ENCODE measurements around the gene SCAF4.

Gene SCAF4

DNA sequence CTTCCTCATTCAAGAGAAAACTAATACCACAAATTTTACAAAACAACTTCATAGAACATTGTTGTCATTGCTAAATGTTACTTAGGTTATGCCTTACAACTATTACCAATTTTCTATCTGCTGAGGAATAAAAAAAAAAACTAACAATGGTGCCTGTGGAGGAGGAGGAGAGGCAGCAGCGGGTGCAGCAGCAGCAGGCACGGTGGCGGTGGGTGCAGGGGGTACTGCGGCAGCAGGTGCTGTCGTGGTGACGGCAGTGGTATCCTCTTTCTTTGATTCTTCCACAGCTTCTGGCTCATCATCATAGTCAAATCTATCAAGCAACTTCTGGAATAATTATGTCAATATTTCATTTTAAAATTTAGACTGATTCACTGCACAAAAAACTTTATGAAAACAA, 35.5 kb downstream of the SCAF4 start:
- H3K9me3 ChIP-seq (ENCODE audit: insufficient read depth, low read depth, low read length) = no peaks in the 10 kb centered on the region
- no peaks in the 10 kb centered on the region for H3K9me2 ChIP-seq (replicated peaks; ENCODE audit: low read depth, low read length)
- no peak for TF ChIP-seq EZH2phosphoT487 (IDR thresholded peaks at IDR 0.05; ENCODE audit: borderline replicate concordance)
- TF ChIP-seq, protein P1, sequence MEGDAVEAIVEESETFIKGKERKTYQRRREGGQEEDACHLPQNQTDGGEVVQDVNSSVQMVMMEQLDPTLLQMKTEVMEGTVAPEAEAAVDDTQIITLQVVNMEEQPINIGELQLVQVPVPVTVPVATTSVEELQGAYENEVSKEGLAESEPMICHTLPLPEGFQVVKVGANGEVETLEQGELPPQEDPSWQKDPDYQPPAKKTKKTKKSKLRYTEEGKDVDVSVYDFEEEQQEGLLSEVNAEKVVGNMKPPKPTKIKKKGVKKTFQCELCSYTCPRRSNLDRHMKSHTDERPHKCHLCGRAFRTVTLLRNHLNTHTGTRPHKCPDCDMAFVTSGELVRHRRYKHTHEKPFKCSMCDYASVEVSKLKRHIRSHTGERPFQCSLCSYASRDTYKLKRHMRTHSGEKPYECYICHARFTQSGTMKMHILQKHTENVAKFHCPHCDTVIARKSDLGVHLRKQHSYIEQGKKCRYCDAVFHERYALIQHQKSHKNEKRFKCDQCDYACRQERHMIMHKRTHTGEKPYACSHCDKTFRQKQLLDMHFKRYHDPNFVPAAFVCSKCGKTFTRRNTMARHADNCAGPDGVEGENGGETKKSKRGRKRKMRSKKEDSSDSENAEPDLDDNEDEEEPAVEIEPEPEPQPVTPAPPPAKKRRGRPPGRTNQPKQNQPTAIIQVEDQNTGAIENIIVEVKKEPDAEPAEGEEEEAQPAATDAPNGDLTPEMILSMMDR (conservative IDR thresholded peaks at IDR 0.05; ENCODE audit: low read length) = no peak
- no peak overlapping the region for H2AFZ ChIP-seq (ENCODE audit: low read length)
- no peak overlapping the region for H3K9ac ChIP-seq (ENCODE audit: low read depth, low read length, poor library complexity, severe bottlenecking)
- H3K36me3 ChIP-seq (ENCODE audit: insufficient read depth, low read length) = peaks cover 97% of the 10 kb centered on the region
- H4K20me1 ChIP-seq (ENCODE audit: insufficient read depth, low read length, poor library complexity, severe bottlenecking) = peaks cover 3% of the 10 kb centered on the region
- H3F3A ChIP-seq (ENCODE audit: low read depth) = no peaks in the 10 kb centered on the region
- H3K79me2 ChIP-seq (ENCODE audit: insufficient read depth, low read length) = no peaks in the 10 kb centered on the region
- no peaks in the 10 kb centered on the region for H3K4me1 ChIP-seq (ENCODE audit: insufficient read depth, low read length, poor library complexity, severe bottlenecking)
- no peak overlapping the region for H3K4me2 ChIP-seq (ENCODE audit: low read depth, low read length, poor library complexity, severe bottlenecking)
- no peaks in the 10 kb centered on the region for H3K27me3 ChIP-seq (ENCODE audit: insufficient read depth, low read length, poor library complexity, severe bottlenecking)
- H3K4me3 ChIP-seq (ENCODE audit: low read length, poor library complexity, severe bottlenecking) = no peak overlapping the region

DNA sequence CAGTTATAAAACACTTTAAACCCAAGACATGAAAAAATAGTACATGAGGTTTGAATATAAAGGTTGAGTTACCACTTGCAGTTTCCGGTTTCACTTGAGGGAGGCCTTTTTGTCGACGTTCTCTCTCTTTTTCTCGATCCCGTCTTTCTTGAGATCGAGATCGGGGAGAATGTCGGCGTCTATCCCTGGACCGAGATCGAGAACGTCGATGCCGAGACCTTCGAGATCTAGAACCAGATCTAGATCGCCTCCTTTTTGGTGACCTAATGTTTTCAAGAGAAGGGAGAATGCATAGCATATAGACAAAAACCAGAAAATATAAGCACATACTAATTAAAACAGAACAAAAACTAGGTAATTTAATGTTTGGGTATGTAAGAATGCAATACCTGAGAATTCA, 38.7 kb downstream of the SCAF4 start:
- TF ChIP-seq EZH2phosphoT487 (IDR thresholded peaks at IDR 0.05; ENCODE audit: borderline replicate concordance) = no peak
- TF ChIP-seq, protein P1 (conservative IDR thresholded peaks at IDR 0.05; ENCODE audit: low read length) = no peak
- Histone ChIP-seq H3K9ac (ENCODE audit: low read depth, low read length, poor library complexity, severe bottlenecking) (no peak overlapping the region), H3K4me1 (ENCODE audit: insufficient read depth, low read length, poor library complexity, severe bottlenecking) (no peaks in the 10 kb centered on the region), H3K4me3 (ENCODE audit: low read length, poor library complexity, severe bottlenecking) (no peak overlapping the region), H3K36me3 (ENCODE audit: insufficient read depth, low read length) (peaks cover 97% of the 10 kb centered on the region), H3K79me2 (ENCODE audit: insufficient read depth, low read length) (no peaks in the 10 kb centered on the region), H3K4me2 (ENCODE audit: low read depth, low read length, poor library complexity, severe bottlenecking) (no peak overlapping the region), H3F3A (ENCODE audit: low read depth) (0 out of 2 replicates have a peak, but pooled peaks cover 4% of the 10 kb centered on the region), H3K9me3 (ENCODE audit: insufficient read depth, low read depth, low read length) (no peaks in the 10 kb centered on the region), H2AFZ (ENCODE audit: low read length) (no peak overlapping the region), H4K20me1 (ENCODE audit: insufficient read depth, low read length, poor library complexity, severe bottlenecking) (no peaks in the 10 kb centered on the region), H3K9me2 (replicated peaks; ENCODE audit: low read depth, low read length) (no peaks in the 10 kb centered on the region), H3K27me3 (ENCODE audit: insufficient read depth, low read length, poor library complexity, severe bottlenecking) (no peaks in the 10 kb centered on the region)

DNA sequence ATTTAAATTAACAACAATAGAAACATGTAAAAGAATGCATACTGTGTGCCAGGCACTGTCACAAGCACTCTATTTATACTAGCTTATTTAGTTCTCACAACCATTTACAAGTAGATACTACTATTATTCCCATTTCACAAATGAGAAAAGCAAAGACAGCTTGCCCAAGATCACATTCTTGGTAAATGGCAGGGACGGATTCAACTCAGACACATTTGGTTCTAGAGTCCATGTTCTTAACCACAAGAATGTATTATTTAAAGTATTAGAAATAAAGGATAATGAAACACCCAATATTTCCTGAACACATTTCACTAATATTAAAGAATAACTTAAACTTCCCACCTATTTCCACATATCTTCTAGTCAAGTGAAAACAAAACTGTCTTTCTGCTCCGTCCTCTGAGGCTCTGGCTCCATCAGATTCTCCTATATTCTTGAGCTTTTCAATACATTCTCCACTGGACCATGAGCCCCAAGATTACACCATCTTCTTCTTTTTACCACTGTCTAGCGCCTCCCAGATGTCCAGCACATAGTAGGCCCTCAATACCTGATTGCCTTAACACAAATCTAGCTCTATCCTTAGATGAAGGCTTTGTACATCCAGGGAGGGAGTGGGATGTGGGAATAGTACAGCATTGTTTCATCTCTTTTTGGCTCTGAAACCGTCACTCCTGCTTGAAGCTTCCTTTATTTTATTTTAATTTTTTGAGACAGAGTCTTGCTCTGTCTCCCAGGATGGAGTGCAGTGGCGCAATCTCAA, 43.1 kb downstream of the SCAF4 start:
- no peaks in the 10 kb centered on the region for H3K27me3 ChIP-seq (ENCODE audit: insufficient read depth, low read length, poor library complexity, severe bottlenecking)
- H3K9ac ChIP-seq (ENCODE audit: low read depth, low read length, poor library complexity, severe bottlenecking) = no peak overlapping the region
- peaks cover 93% of the 10 kb centered on the region for H3K36me3 ChIP-seq (ENCODE audit: insufficient read depth, low read length)
- TF ChIP-seq, protein P1 (conservative IDR thresholded peaks at IDR 0.05; ENCODE audit: low read length) = no peak
- TF ChIP-seq EZH2phosphoT487 (IDR thresholded peaks at IDR 0.05; ENCODE audit: borderline replicate concordance) = no peak
- H3K4me1 ChIP-seq (ENCODE audit: insufficient read depth, low read length, poor library complexity, severe bottlenecking) = no peaks in the 10 kb centered on the region
- H3F3A ChIP-seq (ENCODE audit: low read depth) = 0 out of 2 replicates have a peak, but pooled peaks cover 4% of the 10 kb centered on the region
- H3K9me2 ChIP-seq (replicated peaks; ENCODE audit: low read depth, low read length) = no peaks in the 10 kb centered on the region
- no peak overlapping the region for H3K4me3 ChIP-seq (ENCODE audit: low read length, poor library complexity, severe bottlenecking)
- peaks cover 5% of the 10 kb centered on the region for H4K20me1 ChIP-seq (ENCODE audit: insufficient read depth, low read length, poor library complexity, severe bottlenecking)
- H3K79me2 ChIP-seq (ENCODE audit: insufficient read depth, low read length) = no peaks in the 10 kb centered on the region
- no peaks in the 10 kb centered on the region for H3K9me3 ChIP-seq (ENCODE audit: insufficient read depth, low read depth, low read length)
- no peak overlapping the region for H2AFZ ChIP-seq (ENCODE audit: low read length)
- H3K4me2 ChIP-seq (ENCODE audit: low read depth, low read length, poor library complexity, severe bottlenecking) = no peak overlapping the region

Measured in Loucy (cell line).